NCI-H1694 treated with DMSO at 0.1 percent for 48 hours (cell line): ENCODE data around the gene MRPL37.
"Not testable (repeated sequence)": the region's sequence is repeated elsewhere in the genome, so short reads cannot be mapped to it uniquely, and the experiment has no call there.

ENCODE experiments used
- DNase-seq: peaks from one replicate; lab custom pipeline; 2025; lab: John Stamatoyannopoulos, UW

MRPL37 gene

GRCh38 chr1:54199765-54200518 is at the start of gene MRPL37, which contains the start of gene CYB5RL:
MRPL37 (plus strand) TSS chr1:54200167; CDS start chr1:54200244, 77 bp downstream.
CYB5RL (minus strand) TSS chr1:54200030; CDS start chr1:54195616, 4,414 bp downstream.
- peak; percentile 99 for DNase-seq

DNA sequence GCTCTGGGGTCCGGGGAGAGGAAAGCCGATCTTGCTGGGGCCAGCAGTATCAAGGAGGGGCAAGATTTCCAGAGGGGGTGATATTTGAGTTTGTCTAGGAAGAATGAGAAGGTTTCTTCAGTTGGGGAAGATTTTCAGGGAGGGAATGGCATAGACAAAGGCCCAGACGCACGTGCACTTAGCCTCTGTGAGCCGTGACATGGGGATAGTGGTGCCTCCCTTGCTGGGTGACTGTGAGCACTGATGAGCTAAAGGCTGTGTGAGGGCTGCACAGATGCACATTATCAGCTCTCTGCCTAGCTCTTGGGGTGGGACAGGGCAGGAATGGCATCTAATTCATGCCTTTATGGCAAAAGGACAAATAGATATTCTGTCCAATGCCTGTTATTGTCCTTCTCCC is 49.0 kb upstream of the MRPL37 start:
- DNase-seq: no peak

DNA sequence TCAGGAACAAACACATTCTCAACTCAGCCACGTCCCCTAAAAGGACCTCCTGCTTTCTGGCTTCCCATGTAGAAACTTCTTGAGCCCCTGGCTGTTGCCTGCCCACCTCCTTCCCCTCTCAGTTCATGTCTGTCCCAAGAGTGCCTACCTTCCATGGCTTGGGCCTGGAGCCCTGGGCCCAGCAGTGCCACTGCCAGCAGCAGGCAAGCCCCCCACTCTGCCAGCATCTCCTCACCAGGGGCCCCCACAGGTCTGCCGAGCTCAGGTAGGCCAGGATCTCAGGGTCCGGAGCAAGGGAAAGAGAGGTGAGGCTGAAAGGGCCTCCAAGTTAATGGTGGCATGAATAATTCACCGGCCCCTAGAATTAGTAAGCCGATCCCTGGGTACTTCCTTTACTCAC is 47.3 kb upstream of the MRPL37 start, which contains the start of gene CDCP2:
Gene CDCP2 (minus strand): TSS at position 305 of the 400 bp plus-strand sequence. CDS start 78 bp downstream, at position 227.
- DNase-seq: no peak

DNA sequence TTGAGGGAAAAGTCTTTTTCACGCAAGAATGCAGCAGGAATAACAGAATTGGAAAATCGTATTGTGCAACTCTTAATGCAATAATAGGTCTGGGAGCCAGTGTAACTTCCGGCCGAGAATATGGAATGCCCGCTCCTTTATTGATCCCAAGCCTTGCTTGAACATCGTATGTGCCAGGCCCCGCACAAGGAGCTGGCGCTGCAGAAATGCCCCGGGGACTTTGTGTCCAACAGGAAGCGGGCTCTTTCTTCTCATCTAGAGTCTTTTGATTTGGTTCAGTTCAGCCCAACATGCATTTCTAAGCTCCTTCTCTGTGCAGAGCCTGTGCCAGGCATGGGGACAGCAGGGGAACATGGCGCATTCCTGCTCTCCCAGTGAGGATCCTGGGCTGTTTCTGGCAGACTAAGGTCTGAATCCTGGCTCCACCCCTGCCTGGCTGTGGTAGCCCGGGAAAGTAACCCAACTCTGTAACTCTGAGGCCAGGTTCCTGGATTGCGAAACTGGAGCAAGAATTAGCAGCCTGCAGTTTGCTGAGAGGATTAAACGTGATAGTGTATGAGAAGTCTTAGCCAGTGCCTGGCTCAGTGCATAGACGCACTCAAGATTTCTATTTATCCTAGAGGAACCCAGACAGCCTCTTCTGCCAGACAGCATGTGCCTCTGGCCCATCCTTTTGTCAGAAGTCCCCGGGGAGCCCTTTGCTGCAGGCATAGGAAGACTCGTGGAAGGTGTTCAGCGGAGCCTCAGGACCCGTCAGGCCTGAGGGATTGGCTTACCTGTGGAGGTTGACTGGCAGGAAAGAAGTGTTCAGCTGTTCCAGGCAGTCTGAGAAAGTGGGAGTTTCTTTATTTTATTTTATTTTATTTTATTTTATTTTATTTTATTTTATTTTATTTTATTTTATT is 46.2 kb upstream of the MRPL37 start:
- no peak for DNase-seq

DNA sequence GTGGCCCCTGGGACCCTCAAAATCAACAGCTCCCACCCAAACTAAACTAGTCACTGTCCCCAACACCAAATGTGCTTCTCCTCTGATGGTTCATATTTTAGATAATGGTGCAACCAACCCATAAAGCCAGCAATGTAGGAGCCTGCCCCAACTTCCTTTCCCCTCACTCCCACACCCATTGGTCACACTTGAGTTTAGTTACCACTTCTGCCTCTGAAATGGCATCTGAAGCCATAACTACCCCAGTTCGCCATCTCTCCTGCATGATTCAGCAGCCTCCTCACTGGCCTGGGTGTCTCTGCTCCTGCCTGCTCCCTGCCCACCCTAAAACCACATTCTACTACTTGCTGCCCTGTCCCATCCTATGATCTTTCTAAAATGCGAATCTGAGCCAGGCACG is 43.8 kb upstream of the MRPL37 start:
- no peak for DNase-seq

GRCh38 chr1:54156986-54157385 is 43.0 kb upstream of the MRPL37 start:
- no peak for DNase-seq

DNA sequence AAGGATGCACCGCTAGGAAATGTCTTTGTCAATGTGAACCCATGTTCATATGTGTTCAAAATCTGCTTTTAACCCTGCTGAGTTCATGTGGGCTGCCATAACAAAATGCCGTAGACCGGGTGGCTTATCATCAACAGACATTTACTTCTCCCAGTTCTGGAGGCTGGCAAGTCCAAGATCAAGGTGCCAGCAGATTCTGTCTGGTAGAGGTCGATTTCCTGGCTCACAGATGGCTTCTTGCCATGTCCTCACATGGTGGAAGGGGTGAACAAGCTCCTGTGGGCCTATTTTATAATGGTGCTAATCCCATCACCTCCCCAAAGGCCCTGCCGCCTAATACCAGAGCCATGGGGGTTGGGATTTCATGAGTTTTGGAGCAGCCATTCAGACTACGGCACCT is 42.6 kb upstream of the MRPL37 start:
- DNase-seq: no peak

- no peak for DNase-seq
Observed at GRCh38 chr1:54158071-54158470, 41.9 kb upstream of the MRPL37 start.

DNA sequence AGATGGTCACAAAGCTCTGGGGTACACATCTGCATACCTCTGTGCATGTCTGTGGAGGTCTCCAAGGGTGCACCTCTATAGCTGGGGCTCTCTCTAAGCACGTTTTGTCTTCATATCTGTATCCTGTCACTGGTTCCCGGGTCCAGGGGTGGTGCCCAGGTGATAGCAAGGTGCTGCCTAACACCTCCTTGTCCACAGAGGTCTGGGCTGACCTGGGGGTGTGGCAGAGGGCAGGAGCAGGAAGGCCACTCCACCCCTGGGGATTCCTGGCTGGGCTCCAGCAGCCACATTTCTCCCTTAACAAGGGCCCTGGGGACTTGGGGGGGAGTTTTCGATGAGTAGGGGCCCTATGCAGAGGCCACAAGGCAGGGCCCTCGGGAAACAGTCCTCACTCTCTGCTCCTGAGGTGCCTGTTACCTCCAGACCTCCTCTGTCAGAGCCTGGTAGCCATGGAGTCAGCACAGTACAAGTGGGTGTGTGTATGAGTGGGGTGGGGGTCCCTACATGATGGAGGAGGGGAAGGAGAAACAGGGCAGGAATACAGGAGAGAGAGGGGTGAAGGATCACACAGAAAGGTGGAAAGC is 40.1 kb upstream of the MRPL37 start:
- no peak for DNase-seq

GRCh38 chr1:54160351-54160750 is 39.6 kb upstream of the MRPL37 start:
- DNase-seq: no peak

DNA sequence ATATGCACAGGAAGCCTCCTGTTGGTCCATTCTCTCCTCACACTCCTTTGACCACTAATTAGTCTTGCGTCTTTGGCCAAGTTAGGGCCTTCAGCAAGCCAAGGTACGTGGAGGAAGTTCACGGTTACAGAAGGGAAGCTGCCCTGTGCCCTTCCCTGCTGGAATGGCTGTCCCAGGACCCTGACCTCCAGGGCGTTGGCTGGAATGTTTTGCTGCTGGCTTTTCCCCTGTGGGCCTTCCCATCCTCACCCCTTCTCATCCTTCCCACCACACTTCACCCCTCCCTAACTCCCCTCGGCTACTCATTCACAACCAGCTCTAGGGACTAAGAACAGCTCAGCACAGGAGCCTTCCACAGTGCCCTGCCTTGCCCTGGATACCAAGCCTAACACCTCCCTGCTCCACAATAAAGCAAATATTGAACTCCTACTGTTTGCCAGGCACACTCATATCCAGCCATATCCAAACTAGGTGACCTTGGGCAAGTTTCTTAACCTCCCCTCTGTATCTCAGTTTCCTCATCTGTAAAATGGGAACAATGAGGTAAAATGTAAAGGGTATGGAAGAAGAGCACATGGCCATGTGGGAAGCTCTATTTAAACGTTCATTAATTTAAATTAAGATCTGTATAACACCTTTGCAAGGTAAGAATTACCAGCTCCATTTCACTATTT is 38.3 kb upstream of the MRPL37 start:
- no peak for DNase-seq

GRCh38 chr1:54163051-54163450 is 36.9 kb upstream of the MRPL37 start:
- DNase-seq: no peak

GRCh38 chr1:54163573-54163972 is 36.4 kb upstream of the MRPL37 start:
- DNase-seq: no peak

DNA sequence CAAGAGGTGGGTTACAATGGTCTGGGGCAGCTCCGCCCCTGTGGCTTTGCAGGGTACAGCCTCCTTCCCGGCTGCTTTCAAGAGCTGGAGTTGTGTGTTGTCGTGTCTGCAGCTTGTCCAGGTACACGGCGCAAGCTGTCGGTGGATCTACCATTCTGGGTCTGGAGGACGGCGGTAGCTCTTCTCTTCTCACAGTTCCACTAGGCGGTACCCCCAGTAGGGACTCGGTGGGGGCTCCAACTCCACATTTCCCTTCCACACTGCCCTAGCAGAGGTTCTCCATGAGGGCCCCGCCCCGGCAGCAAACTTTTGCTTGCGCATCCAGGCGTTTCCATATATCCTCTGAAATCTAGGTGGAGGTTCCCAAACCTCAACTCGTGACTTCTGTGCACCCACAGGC is 34.8 kb upstream of the MRPL37 start:
- DNase-seq: no peak

- DNase-seq: not testable (repeated sequence)
Observed at GRCh38 chr1:54166357-54166756, 33.6 kb upstream of the MRPL37 start.

DNA sequence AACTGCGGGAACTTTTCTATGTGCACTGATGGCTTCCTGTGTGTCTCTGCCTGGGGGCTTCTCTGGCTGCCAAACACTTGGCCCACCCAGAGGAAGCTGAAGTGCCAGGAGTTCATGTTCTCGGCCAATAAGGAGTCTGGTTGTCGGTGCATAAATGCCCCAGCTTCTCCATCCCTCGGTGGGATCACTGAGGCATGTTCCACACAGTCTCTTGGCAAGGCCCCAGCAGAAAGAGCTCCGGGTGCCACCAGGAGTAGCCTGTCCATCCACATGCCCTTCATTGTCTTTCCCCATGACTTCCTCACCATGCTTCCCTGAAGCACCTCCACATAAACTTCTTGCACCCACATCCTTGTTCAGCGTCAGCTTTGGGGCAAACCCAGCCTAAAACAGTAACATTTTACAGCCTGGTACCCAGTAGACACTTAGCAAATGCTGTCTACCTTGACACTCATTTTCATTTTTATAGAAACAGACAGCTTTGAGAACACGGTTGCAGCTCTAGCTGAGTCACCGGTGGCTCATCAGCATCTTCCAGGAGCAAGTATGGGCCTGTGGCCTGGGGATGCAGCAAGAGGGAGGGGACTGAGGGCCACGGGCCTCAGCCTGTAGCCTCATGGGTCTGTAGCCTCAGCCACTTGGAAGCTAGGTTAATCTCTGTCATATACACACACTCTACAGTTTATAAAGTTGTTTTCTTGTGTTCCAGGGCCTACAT is 32.4 kb upstream of the MRPL37 start:
- DNase-seq: no peak

GRCh38 chr1:54168206-54168965 is 31.6 kb upstream of the MRPL37 start:
- no peak for DNase-seq

DNA sequence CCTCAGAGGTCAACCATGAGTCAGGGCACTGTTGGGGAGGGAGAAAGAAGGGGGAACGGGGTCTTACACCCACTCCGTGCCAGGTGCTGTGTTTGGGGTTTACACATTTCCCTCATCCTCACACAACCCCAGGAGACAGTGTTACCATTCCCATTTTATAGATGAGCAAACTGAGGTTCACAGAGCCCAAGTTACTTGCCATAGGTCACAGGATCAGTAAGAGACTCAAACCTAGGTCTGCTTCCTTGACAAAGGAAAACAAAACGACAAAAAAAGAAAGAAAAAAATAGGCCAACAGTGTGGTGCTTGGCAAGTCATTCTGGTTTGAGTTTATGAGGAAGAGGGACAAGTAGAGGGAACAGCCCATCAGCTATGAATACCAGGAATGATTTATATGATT is 30.9 kb upstream of the MRPL37 start:
- no peak for DNase-seq

DNA sequence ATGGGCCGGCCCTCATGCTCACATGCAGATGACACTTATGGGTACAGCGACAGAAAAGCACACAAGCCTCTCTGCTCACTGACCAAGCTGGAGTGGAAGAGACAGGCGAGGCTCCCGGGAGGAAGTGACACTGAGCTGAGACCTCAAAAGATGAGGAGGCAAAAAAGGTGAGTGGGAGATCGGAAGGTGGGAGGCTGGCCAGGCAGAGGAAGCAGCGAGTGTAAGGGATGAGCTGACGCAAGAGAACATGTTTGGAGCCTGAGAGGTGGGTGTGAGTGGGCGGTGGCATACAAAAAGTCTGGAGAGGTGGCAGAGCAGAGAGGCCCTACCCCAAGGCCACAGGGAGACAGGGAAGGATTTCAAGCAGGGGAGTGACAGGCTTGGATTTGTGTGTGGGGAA is 29.0 kb upstream of the MRPL37 start:
- DNase-seq: no peak

- no peak for DNase-seq
Observed at GRCh38 chr1:54171606-54172005, 28.4 kb upstream of the MRPL37 start.
